ENCODE measurements around the gene MYO1A.

MYO1A gene

DNA sequence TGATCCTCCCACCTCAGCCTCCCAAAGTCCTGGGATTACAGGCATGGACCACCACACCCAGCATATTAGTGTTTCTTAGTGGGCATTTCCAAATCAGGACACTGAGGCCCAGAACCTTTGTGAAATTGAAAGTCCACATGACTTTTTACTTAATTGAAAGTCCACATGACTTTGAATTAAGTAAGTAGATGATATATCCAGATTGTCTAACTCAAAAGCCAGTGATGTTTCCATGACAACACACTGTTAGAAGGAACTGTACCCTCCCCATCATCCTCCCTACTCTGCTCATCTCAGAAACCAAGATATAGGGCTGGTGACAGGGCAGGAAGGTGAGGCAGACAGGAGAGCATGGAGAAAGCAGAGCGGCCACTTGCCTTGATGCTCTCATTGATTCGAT lies 7.2 kb downstream of the MYO1A start:
- no peak overlapping the region for H3K27ac ChIP-seq
- TF ChIP-seq, protein P1, sequence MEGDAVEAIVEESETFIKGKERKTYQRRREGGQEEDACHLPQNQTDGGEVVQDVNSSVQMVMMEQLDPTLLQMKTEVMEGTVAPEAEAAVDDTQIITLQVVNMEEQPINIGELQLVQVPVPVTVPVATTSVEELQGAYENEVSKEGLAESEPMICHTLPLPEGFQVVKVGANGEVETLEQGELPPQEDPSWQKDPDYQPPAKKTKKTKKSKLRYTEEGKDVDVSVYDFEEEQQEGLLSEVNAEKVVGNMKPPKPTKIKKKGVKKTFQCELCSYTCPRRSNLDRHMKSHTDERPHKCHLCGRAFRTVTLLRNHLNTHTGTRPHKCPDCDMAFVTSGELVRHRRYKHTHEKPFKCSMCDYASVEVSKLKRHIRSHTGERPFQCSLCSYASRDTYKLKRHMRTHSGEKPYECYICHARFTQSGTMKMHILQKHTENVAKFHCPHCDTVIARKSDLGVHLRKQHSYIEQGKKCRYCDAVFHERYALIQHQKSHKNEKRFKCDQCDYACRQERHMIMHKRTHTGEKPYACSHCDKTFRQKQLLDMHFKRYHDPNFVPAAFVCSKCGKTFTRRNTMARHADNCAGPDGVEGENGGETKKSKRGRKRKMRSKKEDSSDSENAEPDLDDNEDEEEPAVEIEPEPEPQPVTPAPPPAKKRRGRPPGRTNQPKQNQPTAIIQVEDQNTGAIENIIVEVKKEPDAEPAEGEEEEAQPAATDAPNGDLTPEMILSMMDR (conservative IDR thresholded peaks at IDR 0.05) = no peak

DNA sequence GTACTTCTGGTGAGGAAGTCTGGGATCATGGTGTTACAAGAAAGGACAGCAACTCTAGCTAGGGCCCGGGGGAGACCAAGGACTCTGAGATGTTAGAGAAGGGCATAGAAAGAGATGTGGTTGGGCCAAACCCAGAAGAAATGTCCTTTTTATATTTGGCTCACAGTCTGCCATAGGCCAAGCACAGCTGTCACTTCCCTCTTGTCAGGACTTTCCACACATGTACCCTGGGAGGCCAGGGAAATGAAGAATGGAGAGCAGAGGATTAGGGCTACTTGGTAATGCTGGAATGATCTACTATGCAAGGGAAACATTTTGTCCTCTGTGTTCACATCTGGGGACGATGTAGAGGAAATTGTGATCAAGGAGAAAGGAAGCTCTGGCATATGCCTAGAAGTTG lies 9.2 kb downstream of the MYO1A start:
- TF ChIP-seq, protein P1 (conservative IDR thresholded peaks at IDR 0.05) = no peak

GRCh38 chr12:57040211-57040610 lies 9.7 kb downstream of the MYO1A start:
- TF ChIP-seq, protein P1 (conservative IDR thresholded peaks at IDR 0.05) = no peak

More for the DNA sequence above, 9.2 kb downstream of the MYO1A start:
- no peak overlapping the region for H3K27ac ChIP-seq

GRCh38 chr12:57039016-57039798 lies 10.7 kb downstream of the MYO1A start:
- TF ChIP-seq, protein P1 (conservative IDR thresholded peaks at IDR 0.05) = no peak

More at GRCh38 chr12:57040211-57040610, 9.7 kb downstream of the MYO1A start:
- no peak overlapping the region for H3K27ac ChIP-seq

GRCh38 chr12:57037264-57037663 lies 12.7 kb downstream of the MYO1A start:
- no peak overlapping the region for H3K27ac ChIP-seq
- TF ChIP-seq, protein P1 (conservative IDR thresholded peaks at IDR 0.05) = no peak

More at GRCh38 chr12:57039016-57039798, 10.7 kb downstream of the MYO1A start:
- H3K27ac ChIP-seq = no peak overlapping the region

- TF ChIP-seq, protein P1 (conservative IDR thresholded peaks at IDR 0.05) = no peak
- no peak overlapping the region for H3K27ac ChIP-seq
These were observed 16.5 kb downstream of the MYO1A start for GRCh38 chr12:57033431-57033830.

- TF ChIP-seq, protein P1 (conservative IDR thresholded peaks at IDR 0.05) = no peak
- peak overlapping the region; percentile 15; the same call in 1 of the 2 replicates for H3K27ac ChIP-seq
These were observed 18.1 kb downstream of the MYO1A start for GRCh38 chr12:57031789-57032188.

Data from VCaP (cell line).